HepG2 (cell line): Measurements from ENCODE around the gene SMAD3. TPM values are rescaled to one million over a fixed set of nuclear protein-coding genes. Genes with fewer than 3 reads are reported as not detected.
A peak's percentile ranks its signal among the peaks of the same experiment; 100 is the strongest.

Experiments used
- CBX2 ChIP-seq, 2 experiments: fragments of 200-600 bp in 1 of 2; sonication (generic); formaldehyde crosslinking in 1 of 2; IDR thresholded peaks; 2 replicates each; pipeline versions ENCODE4 v1.7.0 to v1.8.1; 2018 to 2022; ENCODE audit warnings: low read depth in 2 of 2, low read length in 1 of 2, mild to moderate bottlenecking in 1 of 2, missing genetic modification reagents in 1 of 2
- CHCHD3 ChIP-seq: sonication (generic); formaldehyde crosslinking; IDR thresholded peaks from 2 replicates; pipeline ENCODE4 v1.8.0; 2022; ENCODE audit warnings: mild to moderate bottlenecking, missing genetic modification reagents, moderate library complexity
- CHD2 ChIP-seq: IDR thresholded peaks from 2 replicates; pipeline ENCODE4 v1.6.1; 2011; ENCODE audit warnings: low read depth, low read length, improper control_type of control experiment
- EZH2 ChIP-seq: conservative IDR thresholded peaks from 2 replicates; pipeline ENCODE4 v1.6.1; 2012; ENCODE audit warnings: mild to moderate bottlenecking, low read depth, low read length, moderate library complexity
- FOXC1 ChIP-seq: sonication (generic); formaldehyde crosslinking; IDR thresholded peaks from 2 replicates; pipeline ENCODE4 v1.8.0; 2022; ENCODE audit warnings: mild to moderate bottlenecking, missing genetic modification reagents, borderline replicate concordance
- GABPA ChIP-seq, 2 experiments: IDR thresholded peaks; 2 replicates each; pipeline ENCODE4 v1.6.1; 2011 to 2016; ENCODE audit warnings: low read depth in 2 of 2, low read length in 1 of 2, missing biosample characterization in 1 of 2, missing genetic modification characterization in 1 of 2
- GATAD2A ChIP-seq: IDR thresholded peaks from 2 replicates; pipeline ENCODE4 v1.6.1; 2016
- ISL2 ChIP-seq: sonication (generic); formaldehyde crosslinking; IDR thresholded peaks from 2 replicates; pipeline ENCODE4 v1.5.0; 2020; ENCODE audit warnings: missing genetic modification reagents
- NBN ChIP-seq: fragments of 450-650 bp; conservative IDR thresholded peaks from 2 replicates; pipeline ENCODE4 v1.6.1; 2017
- NCOA2 ChIP-seq: sonication (generic); formaldehyde crosslinking; IDR thresholded peaks from 2 replicates; pipeline ENCODE4 v1.8.0; 2022; ENCODE audit warnings: inconsistent platforms
- PLRG1 ChIP-seq: fragments of 450-650 bp; conservative IDR thresholded peaks from 2 replicates; pipeline ENCODE4 v1.6.1; 2016
- SIN3B ChIP-seq: fragments of 150-350 bp; IDR thresholded peaks from 2 replicates; pipeline ENCODE4 v1.6.1; 2014; ENCODE audit warnings: low read length
- SMYD3 ChIP-seq: sonication (generic); formaldehyde crosslinking; IDR thresholded peaks from 2 replicates; pipeline ENCODE4 v1.8.1; 2023; ENCODE audit warnings: mild to moderate bottlenecking, missing genetic modification reagents
- SNAI1 ChIP-seq: sonication (generic); formaldehyde crosslinking; IDR thresholded peaks from 2 replicates; pipeline ENCODE4 v1.5.0; 2020; ENCODE audit warnings: mild to moderate bottlenecking, missing genetic modification reagents, borderline replicate concordance
- SOX5 ChIP-seq: IDR thresholded peaks from 2 replicates; pipeline ENCODE4 v1.6.1; 2016; ENCODE audit warnings: borderline replicate concordance
- ZBTB7B ChIP-seq: sonication (generic); formaldehyde crosslinking; IDR thresholded peaks from 2 replicates; pipeline ENCODE4 v1.4.0; 2020; ENCODE audit warnings: missing genetic modification reagents
- ZNF205 ChIP-seq: IDR thresholded peaks from 2 replicates; pipeline ENCODE4 v1.6.1; 2018; ENCODE audit warnings: missing biosample characterization, missing genetic modification reagents
- ZNF224 ChIP-seq: sonication (generic); formaldehyde crosslinking; IDR thresholded peaks from 2 replicates; pipeline ENCODE4 v1.5.0; 2020; ENCODE audit warnings: mild to moderate bottlenecking, missing genetic modification reagents
- ZNF234 ChIP-seq: sonication (generic); formaldehyde crosslinking; conservative IDR thresholded peaks from 2 replicates; pipeline ENCODE4 v1.5.1; 2020; ENCODE audit warnings: mild to moderate bottlenecking, missing genetic modification reagents
- ZNF253 ChIP-seq: sonication (generic); formaldehyde crosslinking; IDR thresholded peaks from 2 replicates; pipeline ENCODE4 v1.8.0; 2022; ENCODE audit warnings: mild to moderate bottlenecking, missing genetic modification reagents, borderline replicate concordance
- ZNF282 ChIP-seq: fragments of 450-650 bp; IDR thresholded peaks from 2 replicates; pipeline ENCODE4 v1.6.1; 2018; ENCODE audit not compliant: partially characterized antibody
- ZNF3 ChIP-seq: IDR thresholded peaks from 2 replicates; pipeline ENCODE4 v1.7.0; 2017; ENCODE audit warnings: inconsistent platforms
- ZNF354B ChIP-seq: sonication (generic); formaldehyde crosslinking; IDR thresholded peaks from 2 replicates; pipeline ENCODE4 v1.8.0; 2022; ENCODE audit warnings: mild to moderate bottlenecking, missing genetic modification reagents
- ZNF44 ChIP-seq: sonication (generic); formaldehyde crosslinking; IDR thresholded peaks from 2 replicates; pipeline ENCODE4 v1.5.1; 2020; ENCODE audit warnings: mild to moderate bottlenecking, missing genetic modification reagents
- polyA plus RNA-seq, 8 experiments: library from polyadenylated mRNA; depleted of rRNA in 3 of 8; stranded (reverse) in 7 of 8; unstranded in 1 of 8; fragments of >200 nt; fragmentation: Illumina TruSeq in 4 of 8; extraction: Trizol in 4 of 8; gene quantifications; 2 replicates each; pipeline versions ENCODE4 v1.2.1 to v1.2.3, GENCODE V29; 2011 to 2016; ENCODE audit warnings: low read depth in 4 of 8, missing spikeins in 1 of 8, mixed read lengths in 1 of 8; ENCODE audit not compliant: insufficient read depth in 1 of 8
- total RNA-seq, 5 experiments: library from RNA; depleted of rRNA; stranded (reverse); fragments of >200 nt; fragmentation: Illumina TruSeq; extraction: Trizol; gene quantifications; 2 replicates each; pipeline ENCODE4 v1.2.3, GENCODE V29; 2016; ENCODE audit warnings: low read depth in 1 of 5
- TF ChIP-seq, protein P1 (sequence below): sonication (generic); formaldehyde crosslinking; conservative IDR thresholded peaks from 2 replicates; pipeline ENCODE4 v1.4.0; 2020; ENCODE audit warnings: mild to moderate bottlenecking, missing genetic modification reagents, moderate library complexity
- TF ChIP-seq, protein P2 (sequence below): sonication (generic); formaldehyde crosslinking; IDR thresholded peaks from 2 replicates; pipeline ENCODE4 v1.4.0; 2020; ENCODE audit warnings: missing genetic modification reagents
- TF ChIP-seq, protein P3 (sequence below): sonication (generic); formaldehyde crosslinking; conservative IDR thresholded peaks from 2 replicates; pipeline ENCODE4 v1.8.0; 2022; ENCODE audit warnings: low read depth, missing genetic modification reagents
- TF ChIP-seq, protein P4 (sequence below): sonication (generic); formaldehyde crosslinking; IDR thresholded peaks from 2 replicates; pipeline ENCODE4 v1.4.0; 2020; ENCODE audit warnings: missing genetic modification reagents

The SMAD3 gene
- total and polyA plus RNA-seq, 2 of the 13 experiments (the other 11 are each of a cell fraction or from before 2014, with no cell fraction given), result 8.6 to 56.3 TPM

DNA sequence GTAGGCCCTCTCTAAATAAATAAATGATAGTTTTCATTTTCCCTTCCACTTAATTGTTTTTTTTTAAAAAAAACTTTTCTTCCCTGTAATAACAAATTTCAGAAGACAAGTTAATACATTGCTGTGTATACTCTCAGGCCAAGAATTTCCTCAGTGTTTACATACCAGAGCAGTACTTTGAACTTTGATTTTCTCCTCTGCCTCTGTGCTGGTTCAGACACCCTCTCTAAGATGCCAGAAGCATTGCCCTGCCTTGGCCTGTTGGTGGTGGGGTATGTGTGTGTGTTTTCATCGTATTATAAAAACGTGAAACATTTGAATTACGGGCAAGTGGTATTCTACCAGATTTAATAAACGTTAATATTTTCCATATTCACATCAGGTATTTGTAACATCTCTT is 70.1 kb downstream of the SMAD3 start (continued):
- TF ChIP-seq NBN, result no peak
- no peak for TF ChIP-seq SMYD3 (CRISPR knock-in tag)
- TF ChIP-seq, protein P1, sequence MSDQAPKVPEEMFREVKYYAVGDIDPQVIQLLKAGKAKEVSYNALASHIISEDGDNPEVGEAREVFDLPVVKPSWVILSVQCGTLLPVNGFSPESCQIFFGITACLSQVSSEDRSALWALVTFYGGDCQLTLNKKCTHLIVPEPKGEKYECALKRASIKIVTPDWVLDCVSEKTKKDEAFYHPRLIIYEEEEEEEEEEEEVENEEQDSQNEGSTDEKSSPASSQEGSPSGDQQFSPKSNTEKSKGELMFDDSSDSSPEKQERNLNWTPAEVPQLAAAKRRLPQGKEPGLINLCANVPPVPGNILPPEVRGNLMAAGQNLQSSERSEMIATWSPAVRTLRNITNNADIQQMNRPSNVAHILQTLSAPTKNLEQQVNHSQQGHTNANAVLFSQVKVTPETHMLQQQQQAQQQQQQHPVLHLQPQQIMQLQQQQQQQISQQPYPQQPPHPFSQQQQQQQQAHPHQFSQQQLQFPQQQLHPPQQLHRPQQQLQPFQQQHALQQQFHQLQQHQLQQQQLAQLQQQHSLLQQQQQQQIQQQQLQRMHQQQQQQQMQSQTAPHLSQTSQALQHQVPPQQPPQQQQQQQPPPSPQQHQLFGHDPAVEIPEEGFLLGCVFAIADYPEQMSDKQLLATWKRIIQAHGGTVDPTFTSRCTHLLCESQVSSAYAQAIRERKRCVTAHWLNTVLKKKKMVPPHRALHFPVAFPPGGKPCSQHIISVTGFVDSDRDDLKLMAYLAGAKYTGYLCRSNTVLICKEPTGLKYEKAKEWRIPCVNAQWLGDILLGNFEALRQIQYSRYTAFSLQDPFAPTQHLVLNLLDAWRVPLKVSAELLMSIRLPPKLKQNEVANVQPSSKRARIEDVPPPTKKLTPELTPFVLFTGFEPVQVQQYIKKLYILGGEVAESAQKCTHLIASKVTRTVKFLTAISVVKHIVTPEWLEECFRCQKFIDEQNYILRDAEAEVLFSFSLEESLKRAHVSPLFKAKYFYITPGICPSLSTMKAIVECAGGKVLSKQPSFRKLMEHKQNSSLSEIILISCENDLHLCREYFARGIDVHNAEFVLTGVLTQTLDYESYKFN (CRISPR knock-in tag), result peak; percentile 75
- TF ChIP-seq SOX5 (CRISPR knock-in tag), result peak; percentile 58; the same call in 1 of the 2 replicates
- TF ChIP-seq, protein P2, sequence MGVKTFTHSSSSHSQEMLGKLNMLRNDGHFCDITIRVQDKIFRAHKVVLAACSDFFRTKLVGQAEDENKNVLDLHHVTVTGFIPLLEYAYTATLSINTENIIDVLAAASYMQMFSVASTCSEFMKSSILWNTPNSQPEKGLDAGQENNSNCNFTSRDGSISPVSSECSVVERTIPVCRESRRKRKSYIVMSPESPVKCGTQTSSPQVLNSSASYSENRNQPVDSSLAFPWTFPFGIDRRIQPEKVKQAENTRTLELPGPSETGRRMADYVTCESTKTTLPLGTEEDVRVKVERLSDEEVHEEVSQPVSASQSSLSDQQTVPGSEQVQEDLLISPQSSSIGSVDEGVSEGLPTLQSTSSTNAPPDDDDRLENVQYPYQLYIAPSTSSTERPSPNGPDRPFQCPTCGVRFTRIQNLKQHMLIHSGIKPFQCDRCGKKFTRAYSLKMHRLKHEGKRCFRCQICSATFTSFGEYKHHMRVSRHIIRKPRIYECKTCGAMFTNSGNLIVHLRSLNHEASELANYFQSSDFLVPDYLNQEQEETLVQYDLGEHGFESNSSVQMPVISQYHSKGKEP (CRISPR knock-in tag), result no peak
- TF ChIP-seq GATAD2A, result peak; percentile 96
- TF ChIP-seq ZNF3 (CRISPR knock-in tag), result no peak
- TF ChIP-seq ZNF44, result no peak
- TF ChIP-seq, protein P3, sequence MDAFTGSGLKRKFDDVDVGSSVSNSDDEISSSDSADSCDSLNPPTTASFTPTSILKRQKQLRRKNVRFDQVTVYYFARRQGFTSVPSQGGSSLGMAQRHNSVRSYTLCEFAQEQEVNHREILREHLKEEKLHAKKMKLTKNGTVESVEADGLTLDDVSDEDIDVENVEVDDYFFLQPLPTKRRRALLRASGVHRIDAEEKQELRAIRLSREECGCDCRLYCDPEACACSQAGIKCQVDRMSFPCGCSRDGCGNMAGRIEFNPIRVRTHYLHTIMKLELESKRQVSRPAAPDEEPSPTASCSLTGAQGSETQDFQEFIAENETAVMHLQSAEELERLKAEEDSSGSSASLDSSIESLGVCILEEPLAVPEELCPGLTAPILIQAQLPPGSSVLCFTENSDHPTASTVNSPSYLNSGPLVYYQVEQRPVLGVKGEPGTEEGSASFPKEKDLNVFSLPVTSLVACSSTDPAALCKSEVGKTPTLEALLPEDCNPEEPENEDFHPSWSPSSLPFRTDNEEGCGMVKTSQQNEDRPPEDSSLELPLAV (CRISPR knock-in tag), result no peak
- TF ChIP-seq ZNF205, result no peak
- TF ChIP-seq SNAI1, result no peak
- TF ChIP-seq ISL2 (CRISPR knock-in tag), result 0 out of 2 replicates have a peak, but pooled peaks have one; percentile 33
- TF ChIP-seq CHD2, result no peak
- TF ChIP-seq, protein P4, sequence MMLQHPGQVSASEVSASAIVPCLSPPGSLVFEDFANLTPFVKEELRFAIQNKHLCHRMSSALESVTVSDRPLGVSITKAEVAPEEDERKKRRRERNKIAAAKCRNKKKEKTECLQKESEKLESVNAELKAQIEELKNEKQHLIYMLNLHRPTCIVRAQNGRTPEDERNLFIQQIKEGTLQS (CRISPR knock-in tag), result no peak
- TF ChIP-seq ZNF282, result no peak
- no peak for TF ChIP-seq EZH2
- no peak for TF ChIP-seq PLRG1
- no peak for TF ChIP-seq ZNF253 (CRISPR knock-in tag)
- TF ChIP-seq ZNF234 (CRISPR knock-in tag), result no peak
- no peak for TF ChIP-seq ZNF354B (CRISPR knock-in tag)
- no peak for TF ChIP-seq CBX2 (IDR thresholded peaks at IDR 0.05; ENCODE audit: low read depth, low read length)
- TF ChIP-seq CBX2 (CRISPR knock-in tag; IDR thresholded peaks at IDR 0.05; ENCODE audit: low read depth), result no peak
- TF ChIP-seq SIN3B, result no peak
- TF ChIP-seq NCOA2 (CRISPR knock-in tag), result peak; percentile 63
- no peak for TF ChIP-seq FOXC1 (CRISPR knock-in tag)
- 0 out of 2 replicates have a peak, but pooled peaks have one; percentile 28 for TF ChIP-seq ZBTB7B (CRISPR knock-in tag)
- TF ChIP-seq ZNF224 (CRISPR knock-in tag), result no peak
- no peak for TF ChIP-seq GABPA (IDR thresholded peaks at IDR 0.05; ENCODE audit: low read depth, low read length)
- no peak for TF ChIP-seq GABPA (CRISPR knock-in tag; IDR thresholded peaks at IDR 0.05; ENCODE audit: low read depth)
- TF ChIP-seq CHCHD3 (CRISPR knock-in tag), result no peak
